GM12878 (cell line): ENCODE measurements around the gene PHF2. TPM values are rescaled to one million over a fixed set of nuclear protein-coding genes. Genes with fewer than 3 reads are reported as not detected.
"Not testable (repeated sequence)": the region's sequence is repeated elsewhere in the genome, so short reads cannot be mapped to it uniquely, and the experiment has no call there.

Experiments
- ATAC-seq: fragments of 200-7000 bp; cut with Tn5 transposase; 3 replicates; pipeline ENCODE4 v1.9.1; 2020; ENCODE audit warnings: mild to moderate bottlenecking, moderate library complexity
- BruUV-seq: library from RNA; stranded (reverse); fragments of 400-500 nt; replicated peaks from 2 replicates; lab custom pipeline; 2021; lab: Mats Ljungman, UMichigan
- CTCF ChIA-PET: fragments of 300-600 bp; sonication (Branson Sonifier 250); formaldehyde crosslinking; extraction: SDS; loops from one replicate; lab custom pipeline; 2021; ENCODE audit warnings: inconsistent platforms; lab: Yijun Ruan, JAX
- POLR2A ChIA-PET: fragments of 350-600 bp; formaldehyde crosslinking; extraction: SDS; loops from one replicate; lab custom pipeline; 2021; ENCODE audit warnings: inconsistent platforms; lab: Charles Lee
- RAD21 ChIA-PET: fragments of 300-600 bp; sonication (Branson Sonifier 250); formaldehyde crosslinking; loops from one replicate; lab custom pipeline; 2023; ENCODE audit warnings: antibody characterized with exemption; ENCODE audit not compliant: unreplicated experiment; lab: Charles Lee
- SMC1A ChIA-PET: fragments of 300-600 bp; sonication (Branson Sonifier 250); formaldehyde crosslinking; loops from one replicate; lab custom pipeline; 2023; ENCODE audit not compliant: unreplicated experiment, uncharacterized antibody; lab: Charles Lee
- DNase-seq: peaks from one replicate; pipeline ENCODE4 v3.0.0-alpha.2; 2011; ENCODE audit warnings: low read depth, low spot score
- FAIRE-seq: peaks from 3 replicates; lab custom pipeline; 2011; peaks lifted over from hg19 to GRCh38; lab: Jason Lieb, UNC
- H2AFZ ChIP-seq: 2 replicates; pipeline ENCODE4 v1.6.0; 2011; ENCODE audit warnings: low read depth, low read length, control low read depth; ENCODE audit not compliant: control insufficient read depth
- H3K27ac ChIP-seq: 2 replicates; pipeline ENCODE4 v1.5.1; 2011; ENCODE audit warnings: control low read depth; ENCODE audit not compliant: control insufficient read depth, insufficient read depth
- H3K27me3 ChIP-seq, 2 experiments: replicated peaks in 1 of 2; 2 replicates each; pipeline versions ENCODE4 v1.6.0 to v1.6.1; 2011; ENCODE audit warnings: low read length in 1 of 2; ENCODE audit not compliant: control insufficient read depth in 2 of 2, insufficient read depth in 2 of 2
- H3K36me3 ChIP-seq, 2 experiments: 2 replicates each; pipeline ENCODE4 v1.5.1; 2011; ENCODE audit warnings: low read length in 1 of 2; ENCODE audit not compliant: control insufficient read depth in 2 of 2, insufficient read depth in 2 of 2
- H3K4me1 ChIP-seq: 2 replicates; pipeline ENCODE4 v1.6.1; 2011; ENCODE audit warnings: mild to moderate bottlenecking, low read length, moderate library complexity, mixed read lengths; ENCODE audit not compliant: control insufficient read depth, insufficient read depth
- H3K4me2 ChIP-seq: 2 replicates; pipeline ENCODE4 v1.6.0; 2011; ENCODE audit warnings: control low read depth; ENCODE audit not compliant: control insufficient read depth, insufficient read depth
- H3K4me3 ChIP-seq: fragments of 200-600 bp; sonication (generic); 2 replicates; pipeline ENCODE4 v1.5.1; 2016
- H3K79me2 ChIP-seq: 2 replicates; pipeline ENCODE4 v1.6.0; 2011; ENCODE audit warnings: low read length; ENCODE audit not compliant: control insufficient read depth, insufficient read depth
- H3K9ac ChIP-seq: 2 replicates; pipeline ENCODE4 v1.8.0; 2011; ENCODE audit warnings: low read length, control low read depth, mixed read lengths; ENCODE audit not compliant: control insufficient read depth, insufficient read depth
- H3K9me3 ChIP-seq: replicated peaks from 3 replicates; pipeline ENCODE4 v1.5.1; 2011; ENCODE audit warnings: mild to moderate bottlenecking, low read length; ENCODE audit not compliant: control insufficient read depth, insufficient read depth
- H4K20me1 ChIP-seq: 2 replicates; pipeline ENCODE4 v1.6.0; 2011; ENCODE audit not compliant: control insufficient read depth, insufficient read depth
- FOXK2 ChIP-seq: fragments of 450-650 bp; IDR thresholded peaks from 2 replicates; pipeline ENCODE4 v1.6.1; 2017; ENCODE audit warnings: mild to moderate bottlenecking, moderate library complexity
- KLF5 ChIP-seq: fragments of 450-650 bp; IDR thresholded peaks from 2 replicates; pipeline ENCODE4 v1.6.1; 2014; ENCODE audit warnings: mild to moderate bottlenecking; ENCODE audit not compliant: partially characterized antibody
- MTA3 ChIP-seq: IDR thresholded peaks from 2 replicates; pipeline ENCODE4 v1.6.1; 2012; ENCODE audit warnings: low read length, inconsistent platforms, borderline replicate concordance
- POLR2AphosphoS2 ChIP-seq: IDR thresholded peaks from 2 replicates; pipeline ENCODE4 v1.6.1; 2011; ENCODE audit warnings: low read depth, mild to moderate bottlenecking, low read length, improper control_type of control experiment, moderate library complexity
- RFX5 ChIP-seq: IDR thresholded peaks from 2 replicates; pipeline ENCODE4 v1.6.1; 2011; ENCODE audit warnings: low read depth, low read length, improper control_type of control experiment
- WRNIP1 ChIP-seq: IDR thresholded peaks from 2 replicates; pipeline ENCODE4 v1.6.1; 2011; ENCODE audit warnings: low read depth, low read length, improper control_type of control experiment, borderline replicate concordance
- WGBS: methylation state at CpG from one replicate; pipeline ENCODE4 v1.1.6; 2016; ENCODE audit warnings: low lambda C conversion rate; ENCODE audit not compliant: insufficient replicate concordance, insufficient coverage; ENCODE audit errors: missing lambda C conversion rate; 5-methylcytosine and 5-hydroxymethylcytosine counted together
- in situ Hi-C: fragments of 300-500 bp; cut with MboI; formaldehyde crosslinking; loops from 9 replicates; pipeline ENCODE4 v1.14.3; 2018; ENCODE audit warnings: mixed read lengths
- intact Hi-C: fragments of 100-400 bp; cut with micrococcal nuclease; formaldehyde crosslinking; loops from one replicate; pipeline ENCODE4 v1.14.2; 2022; ENCODE audit not compliant: unreplicated experiment
- polyA plus RNA-seq, 11 experiments: library from polyadenylated mRNA; depleted of rRNA in 4 of 11; unstranded in 6 of 11; stranded (reverse) in 5 of 11; fragments of >200 nt; fragmentation: Nextera tagmentation in 4 of 11; fragmentation: Illumina TruSeq in 1 of 11; extraction: Ambion mirVana in 4 of 11; extraction: Trizol in 1 of 11; gene quantifications; 1 replicate in 1 of 11; 2 replicates in 10 of 11; pipeline versions ENCODE4 v1.2.1 to v1.2.3, GENCODE V29; 2011 to 2016; ENCODE audit warnings: inconsistent platforms in 2 of 11, missing spikeins in 2 of 11, low read depth in 1 of 11
- total RNA-seq, 4 experiments: library from RNA; depleted of rRNA in 3 of 4; stranded (reverse); fragments of >200 nt in 3 of 4; fragmentation: Illumina TruSeq in 1 of 4; extraction: Trizol in 1 of 4; gene quantifications; 2 replicates each; pipeline versions ENCODE4 v1.2.1 to v1.2.3, GENCODE V29; 2013 to 2021

The PHF2 gene
- total and polyA plus RNA-seq, 10 of the 15 experiments (the other 5 are each of a cell fraction or from before 2014, with no cell fraction given), result 0.34 to 13.3 (median 5.5) TPM

- TF ChIP-seq KLF5 (no peak), WRNIP1 (no peak), POLR2AphosphoS2 (no peak), MTA3 (no peak), RFX5 (no peak), FOXK2 (no peak)
- Histone ChIP-seq H3K79me2 (no peaks in the 10 kb centered on the region), H3K9me3 (no peaks in the 10 kb centered on the region), H3K4me3 (no peak overlapping the region), H4K20me1 (no peaks in the 10 kb centered on the region), H3K36me3 (no peaks in the 10 kb centered on the region; a peak in 1 of 4 replicates), H3K27ac (no peak overlapping the region), H3K27me3 (no peaks in the 10 kb centered on the region), H2AFZ (no peak overlapping the region), H3K4me1 (no peaks in the 10 kb centered on the region), H3K4me2 (no peak overlapping the region), H3K9ac (no peak overlapping the region)
- no peak for DNase-seq
- intact Hi-C loops, result no loop called here
- RAD21 ChIA-PET, result no interaction called here
- CTCF ChIA-PET, result no interaction called here
- SMC1A ChIA-PET, result no interaction called here
- POLR2A ChIA-PET, result no interaction called here
- no peak for FAIRE-seq
- WGBS, result 95% methylated on average over 1 of the region's 2 CpGs
- in situ Hi-C loops, result no loop called here
- BruUV-seq, result no TSS peak
- ATAC-seq, result no peak
Measured at GRCh38 chr9:93671020-93671338, 94.6 kb downstream of the PHF2 start.

GRCh38 chr9:93672330-93673020, 96.1 kb downstream of the PHF2 start:
- H3K4me1 ChIP-seq, H3K4me2 ChIP-seq, CTCF ChIA-PET, RAD21 ChIA-PET, H3K36me3 ChIP-seq, POLR2A ChIA-PET, in situ Hi-C loops, H2AFZ ChIP-seq, H3K79me2 ChIP-seq, ATAC-seq, H3K27ac ChIP-seq, intact Hi-C loops, DNase-seq, H3K9me3 ChIP-seq, FAIRE-seq, H3K4me3 ChIP-seq, H4K20me1 ChIP-seq, H3K27me3 ChIP-seq, SMC1A ChIA-PET, H3K9ac ChIP-seq: not testable (repeated sequence)
- TSS peak; percentile 65 for BruUV-seq
- WGBS, result 82% methylated on average over 2 of the region's 2 CpGs
